ENCODE measurements around the gene TMX1.

The TMX1 gene

DNA sequence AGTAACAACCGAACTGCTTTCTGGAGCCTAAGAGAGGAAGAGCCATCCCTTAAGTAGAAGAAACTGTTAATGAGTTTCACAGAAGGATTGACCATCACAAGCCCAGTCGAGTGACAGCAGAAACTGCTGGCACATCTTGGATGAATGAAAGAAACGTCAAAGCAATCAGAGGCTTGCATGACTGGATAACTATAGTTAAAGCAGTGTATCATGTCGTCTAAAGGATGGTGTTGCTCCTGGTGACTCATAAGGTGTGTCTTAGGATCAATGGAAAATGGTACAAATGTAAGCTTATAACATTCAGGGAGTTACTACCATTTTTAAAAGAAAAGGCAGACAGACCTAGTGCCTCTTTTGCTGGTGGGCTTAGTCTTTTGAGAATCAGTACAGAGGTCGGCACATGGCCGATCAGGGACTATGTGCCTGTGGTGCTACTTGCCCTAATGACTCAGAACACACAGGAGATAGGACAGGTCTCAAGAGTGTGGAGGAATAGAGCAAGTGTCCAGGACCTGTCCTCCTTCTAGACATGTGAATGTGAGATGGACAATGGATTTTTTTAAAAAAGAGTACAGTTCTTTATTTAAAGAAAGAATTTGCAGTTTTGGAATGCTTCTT, 55.7 kb downstream of the TMX1 start:
- DNase-seq: no peak

DNA sequence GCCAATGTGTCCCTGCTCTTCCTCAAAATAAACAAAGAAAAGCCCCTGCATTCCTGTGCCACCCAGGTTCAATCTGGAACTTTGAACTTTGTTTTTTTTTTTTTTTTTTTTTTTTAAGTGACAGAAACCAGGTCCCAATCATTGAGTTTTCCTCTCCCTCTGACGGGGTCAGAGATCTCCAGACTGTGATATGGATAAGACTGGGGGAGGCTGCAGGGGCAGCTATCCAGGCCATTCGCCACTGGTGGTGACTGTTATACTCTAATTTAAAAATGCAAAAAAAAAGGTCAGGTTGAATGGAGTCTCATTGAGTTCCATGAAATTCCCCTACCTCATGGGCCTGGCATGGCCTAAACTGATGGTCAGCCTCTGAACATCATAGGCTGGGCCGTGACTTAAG, 57.0 kb downstream of the TMX1 start:
- DNase-seq: no peak

DNA sequence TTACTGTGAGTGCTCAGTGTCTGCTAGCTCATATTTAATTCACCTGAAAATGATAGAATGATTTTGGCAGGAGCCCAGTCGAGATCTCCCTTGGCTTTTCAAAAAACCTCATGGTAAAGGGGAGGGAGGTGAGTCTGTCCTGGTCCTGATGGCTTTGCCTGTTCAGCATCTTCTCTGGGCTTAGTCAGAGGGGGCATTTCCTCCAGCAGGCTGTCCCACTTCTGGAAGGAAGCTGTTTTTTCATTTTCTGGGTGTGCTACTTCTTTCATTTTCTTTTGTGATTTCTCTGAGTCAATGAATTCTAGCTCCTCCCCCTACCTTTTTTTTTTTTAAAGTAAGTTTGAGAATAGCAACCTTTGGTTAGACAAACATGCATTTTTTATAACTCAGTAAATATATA, 58.8 kb downstream of the TMX1 start:
- no peak for DNase-seq

DNA sequence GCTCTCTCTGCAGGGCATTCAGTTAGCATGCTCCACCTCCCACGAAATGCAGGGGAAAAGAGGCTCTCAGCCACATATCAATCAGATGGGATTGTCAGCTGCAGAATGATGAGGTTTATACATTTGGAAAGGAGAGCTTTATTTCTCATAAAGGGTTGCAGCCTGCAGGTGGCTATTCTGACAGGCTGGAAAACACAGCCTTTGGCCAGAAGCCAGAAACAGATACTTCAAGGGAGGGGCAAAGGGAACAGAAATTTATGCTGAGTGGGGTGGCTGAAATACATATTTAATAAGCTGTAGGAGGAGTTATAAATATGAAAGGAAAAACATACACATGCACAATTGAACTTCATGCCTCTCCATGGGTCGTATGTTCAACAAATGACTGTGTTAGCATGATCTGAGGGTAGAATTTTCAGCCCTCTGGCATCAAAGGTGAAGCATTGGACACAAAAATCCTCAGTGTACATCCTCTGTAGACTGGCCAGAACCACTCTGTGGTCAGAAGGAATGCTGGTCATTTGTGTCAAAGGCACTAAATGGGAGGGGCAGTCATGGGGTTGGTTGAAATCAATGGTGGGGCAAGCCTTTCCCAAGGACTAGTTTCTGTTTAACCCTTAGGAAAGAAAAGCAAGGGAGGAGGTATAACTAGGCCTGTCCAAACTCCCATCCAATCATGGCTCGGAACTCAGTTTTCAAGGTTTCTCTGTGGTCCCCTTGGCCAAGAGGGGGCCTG, 62.4 kb downstream of the TMX1 start:
- DNase-seq: peak; percentile 55

DNA sequence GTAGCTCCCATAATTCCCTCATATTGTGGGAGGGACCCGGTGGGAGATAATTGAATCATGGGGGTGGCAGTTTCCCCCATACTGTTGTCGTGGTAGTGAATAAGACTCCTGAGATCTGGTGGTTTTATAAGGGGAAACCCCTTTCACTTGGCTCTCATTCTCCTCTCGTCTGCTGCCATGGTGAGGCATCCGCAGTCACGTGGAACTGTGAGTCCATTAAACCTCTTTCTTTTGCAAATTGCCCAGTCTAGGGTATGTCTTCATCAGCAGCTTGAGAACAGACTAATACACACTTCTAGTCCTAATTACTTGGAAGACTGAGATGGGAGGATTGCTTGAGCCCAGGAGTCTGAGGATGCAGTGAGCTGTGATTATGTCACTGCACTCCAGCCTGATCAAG, 64.4 kb downstream of the TMX1 start:
- no peak for DNase-seq

DNA sequence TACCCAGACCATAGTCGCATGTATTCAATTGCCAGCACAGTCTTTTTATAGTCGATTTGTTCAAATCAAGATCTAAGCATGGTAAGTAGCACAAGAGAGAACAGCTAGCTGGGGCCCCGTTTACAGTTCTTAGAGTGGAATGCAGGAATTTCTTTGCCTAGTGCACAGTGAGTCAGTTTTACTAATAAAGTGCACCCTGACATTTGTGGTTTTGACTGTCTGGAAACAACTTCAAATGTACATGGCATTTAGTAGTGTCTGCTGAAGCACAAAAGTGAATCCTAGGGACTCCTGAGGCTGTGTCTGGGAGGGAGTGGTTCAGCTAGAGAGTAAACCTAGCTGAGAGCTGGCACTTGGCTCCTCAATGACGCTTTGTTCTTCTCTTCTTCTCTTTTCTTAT, 64.9 kb downstream of the TMX1 start:
- DNase-seq: no peak

DNA sequence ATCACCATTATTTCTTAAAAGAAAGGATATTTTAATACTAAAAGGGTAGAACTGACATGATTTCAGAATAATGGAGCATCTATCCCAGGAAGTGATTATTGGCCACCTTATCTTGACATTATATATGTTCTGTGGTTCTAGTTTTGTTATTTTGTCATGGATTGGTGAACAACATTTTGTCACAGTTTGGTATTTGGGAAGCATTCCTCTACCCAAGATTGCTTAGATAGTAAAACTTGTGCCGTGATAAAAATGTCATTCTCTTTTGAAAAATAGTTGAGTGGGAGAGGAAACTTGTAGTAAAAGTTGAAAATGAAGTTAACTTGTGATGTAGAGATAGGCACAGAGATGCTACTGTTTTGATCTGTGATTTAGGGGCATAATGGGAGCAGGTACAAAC, 65.7 kb downstream of the TMX1 start:
- DNase-seq: no peak

Measured in NCI-H2029 (cell line).